ENCODE data around the gene MAP3K12. TPM values are rescaled to one million over a fixed set of nuclear protein-coding genes. Genes with fewer than 3 reads are reported as not detected.

Gene MAP3K12
- total RNA-seq, 1 donor from 2014 or later: 3.9 TPM

DNA sequence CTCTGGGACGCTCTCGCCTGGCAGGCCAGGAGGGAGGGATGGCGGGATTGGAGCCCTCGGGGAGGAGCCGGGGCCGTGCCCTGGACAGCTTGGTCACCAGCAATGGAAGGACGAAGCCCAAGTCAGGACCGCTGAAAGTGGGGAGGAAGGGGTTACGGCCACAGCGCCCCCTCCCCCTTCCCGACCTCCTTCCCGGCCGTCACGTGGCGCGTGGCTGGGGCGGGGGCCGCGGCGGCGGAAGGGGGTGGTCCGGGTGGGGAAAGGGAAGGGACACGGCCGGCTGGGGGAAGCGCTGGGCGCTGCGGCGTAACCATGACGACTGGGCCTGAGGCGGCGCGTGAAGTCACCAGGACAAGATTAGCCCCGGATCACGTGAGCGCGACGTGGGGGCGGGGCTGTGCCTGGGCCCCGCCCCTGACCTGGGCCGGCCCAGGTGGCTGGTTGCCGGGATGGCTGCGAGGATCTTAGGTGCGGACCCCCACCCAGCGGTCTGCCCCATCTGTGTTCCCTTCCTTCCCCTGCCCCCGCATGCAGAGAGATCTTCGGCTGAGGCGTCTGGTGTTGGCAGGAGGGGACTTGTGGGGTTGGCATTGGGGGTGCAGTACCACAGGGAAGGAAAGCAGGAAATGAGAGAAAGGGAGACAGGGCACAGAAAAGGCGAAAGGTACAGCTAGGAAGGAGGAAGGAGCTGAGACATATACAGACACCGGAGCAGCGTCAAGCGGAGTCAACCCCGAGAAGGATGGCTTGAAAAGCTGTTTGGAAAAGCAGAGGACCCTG, 6.2 kb downstream of the MAP3K12 start:
- TF ChIP-seq, protein P1, sequence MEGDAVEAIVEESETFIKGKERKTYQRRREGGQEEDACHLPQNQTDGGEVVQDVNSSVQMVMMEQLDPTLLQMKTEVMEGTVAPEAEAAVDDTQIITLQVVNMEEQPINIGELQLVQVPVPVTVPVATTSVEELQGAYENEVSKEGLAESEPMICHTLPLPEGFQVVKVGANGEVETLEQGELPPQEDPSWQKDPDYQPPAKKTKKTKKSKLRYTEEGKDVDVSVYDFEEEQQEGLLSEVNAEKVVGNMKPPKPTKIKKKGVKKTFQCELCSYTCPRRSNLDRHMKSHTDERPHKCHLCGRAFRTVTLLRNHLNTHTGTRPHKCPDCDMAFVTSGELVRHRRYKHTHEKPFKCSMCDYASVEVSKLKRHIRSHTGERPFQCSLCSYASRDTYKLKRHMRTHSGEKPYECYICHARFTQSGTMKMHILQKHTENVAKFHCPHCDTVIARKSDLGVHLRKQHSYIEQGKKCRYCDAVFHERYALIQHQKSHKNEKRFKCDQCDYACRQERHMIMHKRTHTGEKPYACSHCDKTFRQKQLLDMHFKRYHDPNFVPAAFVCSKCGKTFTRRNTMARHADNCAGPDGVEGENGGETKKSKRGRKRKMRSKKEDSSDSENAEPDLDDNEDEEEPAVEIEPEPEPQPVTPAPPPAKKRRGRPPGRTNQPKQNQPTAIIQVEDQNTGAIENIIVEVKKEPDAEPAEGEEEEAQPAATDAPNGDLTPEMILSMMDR (IDR thresholded peaks at IDR 0.05; ENCODE audit: insufficient read depth, low read length, severe bottlenecking): no peak
- Histone ChIP-seq H3K27me3 (ENCODE audit: control insufficient read depth, insufficient read depth, low read length) (no peaks in the 10 kb centered on the region), H3K4me3 (ENCODE audit: low read depth, low read length) (peak overlapping the region; percentile 54), H3K36me3 (ENCODE audit: control insufficient read depth, insufficient read depth, low read length) (peaks cover under 1% of the 10 kb centered on the region)
- DNase-seq (ENCODE audit: low read depth) (peak; percentile 65), FAIRE-seq (no peak)

DNA sequence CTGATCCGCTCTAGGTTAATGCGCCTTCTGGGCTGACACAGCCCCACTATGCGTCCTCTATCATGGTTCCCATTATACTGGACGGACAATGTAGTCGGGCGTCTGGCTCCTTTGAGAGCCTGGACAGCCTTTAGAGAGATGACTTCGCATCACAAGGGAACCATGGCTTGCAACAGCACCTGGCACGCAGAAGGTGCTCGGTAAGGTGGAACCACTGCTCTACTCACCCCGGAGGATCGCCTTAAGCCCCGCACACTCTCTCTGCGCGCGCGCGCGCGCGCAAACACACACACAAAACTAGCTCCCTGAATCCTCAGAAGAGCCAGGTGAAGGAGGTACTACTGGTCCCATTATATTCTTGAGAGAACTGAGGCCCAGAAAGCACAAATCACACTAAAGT, 7.1 kb downstream of the MAP3K12 start:
- DNase-seq (ENCODE audit: low read depth) (no peak), FAIRE-seq (no peak)
- no peaks in the 10 kb centered on the region for H3K27me3 ChIP-seq (ENCODE audit: control insufficient read depth, insufficient read depth, low read length)
- TF ChIP-seq, protein P1 (IDR thresholded peaks at IDR 0.05; ENCODE audit: insufficient read depth, low read length, severe bottlenecking): no peak
- H3K4me3 ChIP-seq (ENCODE audit: low read depth, low read length): no peak overlapping the region
- peaks cover 2% of the 10 kb centered on the region for H3K36me3 ChIP-seq (ENCODE audit: control insufficient read depth, insufficient read depth, low read length)

DNA sequence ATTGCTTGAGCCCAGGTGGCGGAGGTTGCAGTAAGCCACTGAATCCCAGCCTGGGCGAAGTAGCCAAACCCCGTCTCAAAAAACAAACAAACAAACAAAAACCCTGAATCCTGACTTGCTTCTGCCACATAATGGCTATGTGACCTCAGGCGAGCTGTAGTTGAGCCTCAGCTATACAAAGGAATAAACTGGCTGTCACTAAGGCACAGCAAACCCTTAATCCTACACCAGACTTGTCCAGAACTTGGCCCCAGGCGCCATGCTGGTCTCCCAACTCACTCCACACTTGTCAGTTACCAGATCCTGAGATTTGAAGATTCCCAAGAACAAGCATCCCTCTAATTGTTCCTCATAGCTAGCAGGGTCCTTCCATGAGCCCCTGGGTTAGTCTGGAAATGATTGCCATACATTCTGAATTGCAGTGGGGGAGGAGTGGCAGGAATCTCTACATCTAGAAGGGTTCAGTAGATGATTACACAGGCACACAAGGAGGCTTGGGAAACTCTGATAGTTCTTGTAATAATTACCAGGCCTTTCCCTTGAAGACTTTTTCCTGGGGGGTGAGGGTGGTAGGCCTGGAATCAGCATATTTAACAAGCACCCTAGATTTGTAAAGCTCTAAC, 9.9 kb downstream of the MAP3K12 start:
- DNase-seq (ENCODE audit: low read depth) (no peak), FAIRE-seq (peak; percentile 55)
- Histone ChIP-seq H3K4me3 (ENCODE audit: low read depth, low read length) (no peak overlapping the region), H3K27me3 (ENCODE audit: control insufficient read depth, insufficient read depth, low read length) (no peaks in the 10 kb centered on the region), H3K36me3 (ENCODE audit: control insufficient read depth, insufficient read depth, low read length) (peaks cover 8% of the 10 kb centered on the region)
- TF ChIP-seq, protein P1 (IDR thresholded peaks at IDR 0.05; ENCODE audit: insufficient read depth, low read length, severe bottlenecking): no peak

DNA sequence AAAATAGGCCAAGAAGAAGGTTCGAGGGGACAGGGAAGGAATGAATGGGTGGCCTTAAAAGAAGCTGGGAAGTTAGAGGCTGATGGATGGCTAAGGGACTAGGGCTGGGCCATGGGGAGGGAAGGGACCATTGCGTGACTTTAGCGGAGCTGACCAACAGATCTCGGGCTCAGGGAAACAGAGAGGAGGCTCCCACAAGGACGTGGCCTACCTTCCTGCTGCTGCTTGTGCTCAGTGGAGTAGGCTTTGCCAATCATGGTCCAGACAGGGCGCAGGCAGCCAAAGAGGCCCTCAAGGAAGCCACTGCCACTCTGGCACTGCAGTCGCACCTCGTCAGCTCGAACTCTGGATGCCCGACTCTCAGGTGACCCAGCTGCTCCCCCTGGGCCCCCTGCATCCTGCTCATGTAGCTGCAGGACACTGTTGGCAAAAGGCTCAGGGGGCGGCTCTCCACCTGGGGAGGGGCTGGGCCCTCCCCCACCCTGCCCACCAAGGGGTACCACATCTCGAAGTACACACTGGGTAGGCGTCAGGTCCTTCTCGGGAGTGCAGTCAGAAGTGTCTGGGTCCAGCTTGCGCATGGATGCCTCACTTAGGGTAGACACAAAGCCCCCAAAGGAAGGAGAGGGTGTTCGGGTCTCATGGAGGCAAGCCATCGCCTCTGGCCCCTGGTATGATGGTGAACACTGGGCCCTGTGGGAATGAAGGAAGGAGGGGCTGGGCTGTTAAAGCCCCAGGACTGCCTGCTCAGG, 12.3 kb downstream of the MAP3K12 start:
- Histone ChIP-seq H3K4me3 (ENCODE audit: low read depth, low read length) (no peak overlapping the region), H3K36me3 (ENCODE audit: control insufficient read depth, insufficient read depth, low read length) (peaks cover 14% of the 10 kb centered on the region), H3K27me3 (ENCODE audit: control insufficient read depth, insufficient read depth, low read length) (no peaks in the 10 kb centered on the region)
- no peak for DNase-seq (ENCODE audit: low read depth)
- no peak for FAIRE-seq
- TF ChIP-seq, protein P1 (IDR thresholded peaks at IDR 0.05; ENCODE audit: insufficient read depth, low read length, severe bottlenecking): no peak

DNA sequence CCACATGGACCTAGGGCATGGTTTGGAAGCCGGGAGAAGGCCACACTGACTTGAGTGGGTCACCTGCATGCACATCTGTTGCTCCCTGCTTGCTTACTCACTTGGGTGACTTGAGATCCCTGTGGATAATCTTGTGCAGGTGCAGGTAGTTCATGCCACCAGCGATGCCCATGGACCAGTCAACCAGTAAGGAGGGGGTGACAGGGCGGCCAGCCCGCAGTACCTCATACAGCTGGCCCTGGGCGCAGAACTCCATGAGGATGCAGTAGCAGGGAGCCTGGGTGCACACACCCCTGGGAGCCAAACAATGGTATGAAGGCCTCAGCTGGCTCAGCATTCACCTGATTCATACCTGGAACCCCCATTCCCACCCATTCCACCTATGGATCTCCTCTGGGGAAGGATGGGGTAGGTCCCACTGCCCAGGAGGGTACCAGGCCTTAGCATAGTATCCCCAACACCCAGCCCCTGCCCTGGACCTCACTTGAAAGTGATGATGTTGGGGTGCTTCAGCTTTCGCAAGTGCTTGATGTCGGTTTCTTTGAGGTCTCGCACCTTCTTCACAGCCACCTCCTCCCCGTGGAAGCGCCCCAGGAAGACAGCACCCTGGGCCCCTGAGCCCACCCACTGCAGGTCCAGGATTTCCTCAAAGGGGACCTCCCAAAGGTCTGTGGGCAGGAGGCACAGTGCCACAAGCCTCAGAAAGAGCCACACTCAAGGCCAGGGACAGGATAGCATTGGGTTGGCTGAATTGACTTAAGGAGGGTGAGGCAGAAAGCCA, 13.1 kb downstream of the MAP3K12 start:
- FAIRE-seq: no peak
- Histone ChIP-seq H3K36me3 (ENCODE audit: control insufficient read depth, insufficient read depth, low read length) (peaks cover 14% of the 10 kb centered on the region), H3K27me3 (ENCODE audit: control insufficient read depth, insufficient read depth, low read length) (no peaks in the 10 kb centered on the region), H3K4me3 (ENCODE audit: low read depth, low read length) (no peak overlapping the region)
- TF ChIP-seq, protein P1 (IDR thresholded peaks at IDR 0.05; ENCODE audit: insufficient read depth, low read length, severe bottlenecking): no peak
- no peak for DNase-seq (ENCODE audit: low read depth)
